Measurements from ENCODE around the gene TGFA.

DNA sequence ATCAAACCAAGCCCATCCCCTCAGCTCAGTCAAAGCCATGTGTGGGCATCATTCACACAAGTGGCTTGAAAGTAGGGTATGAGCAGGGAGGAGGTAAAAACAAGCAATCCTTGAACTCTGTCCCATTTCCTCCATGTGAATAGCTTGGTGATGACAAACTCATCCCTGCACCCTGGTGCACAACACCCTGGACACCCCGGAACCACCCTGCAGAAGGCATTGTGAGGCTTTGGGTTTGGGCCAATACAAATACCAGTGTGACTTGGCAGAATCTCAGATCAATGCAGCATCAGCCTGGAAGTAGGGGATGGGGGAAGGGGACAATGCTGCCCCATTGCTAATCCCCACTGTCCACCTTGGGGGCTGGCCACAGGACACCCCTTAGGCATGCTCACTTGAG lies 28.6 kb downstream of the TGFA start:
- TF ChIP-seq, protein P1, sequence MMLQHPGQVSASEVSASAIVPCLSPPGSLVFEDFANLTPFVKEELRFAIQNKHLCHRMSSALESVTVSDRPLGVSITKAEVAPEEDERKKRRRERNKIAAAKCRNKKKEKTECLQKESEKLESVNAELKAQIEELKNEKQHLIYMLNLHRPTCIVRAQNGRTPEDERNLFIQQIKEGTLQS (IDR thresholded peaks at IDR 0.05), result no peak
- TF ChIP-seq, protein P2, sequence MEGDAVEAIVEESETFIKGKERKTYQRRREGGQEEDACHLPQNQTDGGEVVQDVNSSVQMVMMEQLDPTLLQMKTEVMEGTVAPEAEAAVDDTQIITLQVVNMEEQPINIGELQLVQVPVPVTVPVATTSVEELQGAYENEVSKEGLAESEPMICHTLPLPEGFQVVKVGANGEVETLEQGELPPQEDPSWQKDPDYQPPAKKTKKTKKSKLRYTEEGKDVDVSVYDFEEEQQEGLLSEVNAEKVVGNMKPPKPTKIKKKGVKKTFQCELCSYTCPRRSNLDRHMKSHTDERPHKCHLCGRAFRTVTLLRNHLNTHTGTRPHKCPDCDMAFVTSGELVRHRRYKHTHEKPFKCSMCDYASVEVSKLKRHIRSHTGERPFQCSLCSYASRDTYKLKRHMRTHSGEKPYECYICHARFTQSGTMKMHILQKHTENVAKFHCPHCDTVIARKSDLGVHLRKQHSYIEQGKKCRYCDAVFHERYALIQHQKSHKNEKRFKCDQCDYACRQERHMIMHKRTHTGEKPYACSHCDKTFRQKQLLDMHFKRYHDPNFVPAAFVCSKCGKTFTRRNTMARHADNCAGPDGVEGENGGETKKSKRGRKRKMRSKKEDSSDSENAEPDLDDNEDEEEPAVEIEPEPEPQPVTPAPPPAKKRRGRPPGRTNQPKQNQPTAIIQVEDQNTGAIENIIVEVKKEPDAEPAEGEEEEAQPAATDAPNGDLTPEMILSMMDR (IDR thresholded peaks at IDR 0.05 in 2 of 3, conservative IDR thresholded peaks at IDR 0.05 in 1 of 3; ENCODE audit: borderline replicate concordance in 1 of 3, insufficient read depth in 1 of 3, low read depth in 2 of 3, low read length in 2 of 3), result no peak
- TF ChIP-seq EZH2 (IDR thresholded peaks at IDR 0.05) (no peak), ELF1 (IDR thresholded peaks at IDR 0.05; ENCODE audit: borderline replicate concordance, low read depth) (no peak), EGR1 (IDR thresholded peaks at IDR 0.05; ENCODE audit: low read depth) (no peak), POLR2A (IDR thresholded peaks at IDR 0.05; ENCODE audit: borderline replicate concordance, extremely low read depth, insufficient read depth, insufficient read length) (no peak), SP1 (IDR thresholded peaks at IDR 0.05; ENCODE audit: low read depth) (peak; percentile 59)

All from HCT116 (cell line).